Nephron progenitor cell (in vitro differentiated cells): Measurements from ENCODE around the gene CDK14.

Experiments used
- DNase-seq: peaks from one replicate; pipeline ENCODE4 v3.0.0; 2021
- H3K27ac Mint-ChIP-seq: 2 replicates; pipeline ENCODE4 v1.8.0; 2021; ENCODE audit warnings: mild to moderate bottlenecking, moderate library complexity, mixed read lengths
- H3K27me3 Mint-ChIP-seq: 2 replicates; pipeline ENCODE4 v1.8.0; 2021; ENCODE audit warnings: mild to moderate bottlenecking, low read depth, mixed read lengths; ENCODE audit not compliant: poor library complexity
- H3K36me3 Mint-ChIP-seq: 2 replicates; pipeline ENCODE4 v1.8.0; 2021; ENCODE audit warnings: low read depth, mixed read lengths
- H3K4me1 Mint-ChIP-seq: 2 replicates; pipeline ENCODE4 v1.8.0; 2021; ENCODE audit warnings: mixed read lengths
- H3K4me3 Mint-ChIP-seq: 2 replicates; pipeline ENCODE4 v1.8.0; 2021; ENCODE audit warnings: mild to moderate bottlenecking, moderate library complexity, mixed read lengths
- H3K9me3 Mint-ChIP-seq: 2 replicates; pipeline ENCODE4 v1.8.0; 2021; ENCODE audit warnings: mild to moderate bottlenecking, moderate library complexity, mixed read lengths
- CTCF ChIP-seq: fragments of 200-600 bp; sonication (generic); IDR thresholded peaks from 2 replicates; pipeline ENCODE4 v1.5.0; 2021; ENCODE audit warnings: antibody characterized with exemption

Gene CDK14

GRCh38 chr7:90879924-90880323, 283.8 kb downstream of the CDK14 start:
- Mint-ChIP-seq H3K27ac (no peak overlapping the region), H3K36me3 (peaks cover 43% of the 10 kb centered on the region), H3K4me1 (peaks cover 9% of the 10 kb centered on the region), H3K9me3 (peaks cover 24% of the 10 kb centered on the region), H3K27me3 (no peaks in the 10 kb centered on the region), H3K4me3 (no peak overlapping the region)
- no peak for DNase-seq
- no peak for TF ChIP-seq CTCF

- DNase-seq = no peak
- Mint-ChIP-seq H3K27me3 (no peaks in the 10 kb centered on the region), H3K36me3 (peaks cover 21% of the 10 kb centered on the region), H3K9me3 (peaks cover 24% of the 10 kb centered on the region), H3K4me3 (no peak overlapping the region), H3K27ac (no peak overlapping the region), H3K4me1 (no peaks in the 10 kb centered on the region)
- TF ChIP-seq CTCF = no peak
Observed at GRCh38 chr7:90886416-90886815, 290.3 kb downstream of the CDK14 start.

GRCh38 chr7:90889210-90889609, 293.1 kb downstream of the CDK14 start:
- TF ChIP-seq CTCF = no peak
- Mint-ChIP-seq H3K9me3 (peaks cover 2% of the 10 kb centered on the region), H3K4me3 (no peak overlapping the region), H3K36me3 (peaks cover under 1% of the 10 kb centered on the region), H3K27ac (no peak overlapping the region), H3K4me1 (no peaks in the 10 kb centered on the region), H3K27me3 (no peaks in the 10 kb centered on the region)
- no peak for DNase-seq

- Mint-ChIP-seq H3K27me3 (no peaks in the 10 kb centered on the region), H3K36me3 (no peaks in the 10 kb centered on the region), H3K27ac (no peak overlapping the region), H3K4me3 (no peak overlapping the region), H3K4me1 (no peaks in the 10 kb centered on the region), H3K9me3 (no peaks in the 10 kb centered on the region)
- no peak for TF ChIP-seq CTCF
- DNase-seq = no peak
Observed at GRCh38 chr7:90889644-90890043, 293.5 kb downstream of the CDK14 start.

- no peak for DNase-seq
- no peaks in the 10 kb centered on the region for H3K36me3 Mint-ChIP-seq
- H3K27ac Mint-ChIP-seq = no peak overlapping the region
- H3K27me3 Mint-ChIP-seq = no peaks in the 10 kb centered on the region
- H3K4me1 Mint-ChIP-seq = no peaks in the 10 kb centered on the region
- H3K4me3 Mint-ChIP-seq = no peak overlapping the region
- TF ChIP-seq CTCF = no peak
- H3K9me3 Mint-ChIP-seq = no peaks in the 10 kb centered on the region
Observed at GRCh38 chr7:90891529-90891928, 295.4 kb downstream of the CDK14 start.

GRCh38 chr7:90892213-90892612, 296.1 kb downstream of the CDK14 start:
- no peak overlapping the region for H3K4me3 Mint-ChIP-seq
- DNase-seq = no peak
- no peak overlapping the region for H3K27ac Mint-ChIP-seq
- H3K36me3 Mint-ChIP-seq = no peaks in the 10 kb centered on the region
- H3K9me3 Mint-ChIP-seq = no peaks in the 10 kb centered on the region
- H3K27me3 Mint-ChIP-seq = no peaks in the 10 kb centered on the region
- no peak for TF ChIP-seq CTCF
- H3K4me1 Mint-ChIP-seq = no peaks in the 10 kb centered on the region
